WI38 (cell line): ENCODE data around the gene LIME1.

Experiments
- H3K4me3 ChIP-seq: 2 replicates; pipeline ENCODE4 v1.5.1; 2011; ENCODE audit warnings: low read depth, mild to moderate bottlenecking, control low read depth, low read length
- CTCF ChIP-seq: IDR thresholded peaks from 2 replicates; pipeline ENCODE4 v1.5.1; 2012; ENCODE audit warnings: low read depth, mild to moderate bottlenecking, control low read depth, low read length

Gene LIME1

GRCh38 chr20:63699466-63700198, 36.8 kb upstream of the LIME1 start:
- no peak for TF ChIP-seq CTCF
- no peak overlapping the region for H3K4me3 ChIP-seq

- H3K4me3 ChIP-seq: no peak overlapping the region
- TF ChIP-seq CTCF: no peak
Observed at GRCh38 chr20:63700199-63701050, 36.0 kb upstream of the LIME1 start.

GRCh38 chr20:63701051-63701328, 35.5 kb upstream of the LIME1 start:
- H3K4me3 ChIP-seq: no peak overlapping the region
- TF ChIP-seq CTCF: no peak

GRCh38 chr20:63701329-63702035, 35.0 kb upstream of the LIME1 start:
- TF ChIP-seq CTCF: no peak
- H3K4me3 ChIP-seq: no peak overlapping the region

GRCh38 chr20:63702036-63702665, 34.3 kb upstream of the LIME1 start:
- no peak for TF ChIP-seq CTCF

GRCh38 chr20:63702751-63703470, 33.6 kb upstream of the LIME1 start:
- no peak overlapping the region for H3K4me3 ChIP-seq
- no peak for TF ChIP-seq CTCF

More at GRCh38 chr20:63702036-63702665, 34.3 kb upstream of the LIME1 start:
- H3K4me3 ChIP-seq: no peak overlapping the region
